Transverse colon (tissue), 4 donors: ENCODE results near the gene UBASH3A. TPM values are rescaled to one million over a fixed set of nuclear protein-coding genes. Genes with fewer than 3 reads are reported as not detected.

Source experiments
- DNase-seq: peaks from one replicate; pipeline ENCODE4 v3.0.0-alpha.2; 2019
- H3K27ac ChIP-seq, 4 donors: fragments of 200-600 bp; sonication (generic); 2 replicates each; pipeline ENCODE4 v1.5.1; 2016 to 2018; ENCODE audit warnings: inconsistent platforms in 4 of 4
- H3K27me3 ChIP-seq: fragments of 200-600 bp; sonication (generic); 2 replicates; pipeline ENCODE4 v1.5.1; 2017; ENCODE audit warnings: inconsistent platforms
- H3K36me3 ChIP-seq, 4 donors: fragments of 200-600 bp; sonication (generic); 2 replicates each; pipeline ENCODE4 v1.5.1; 2017 to 2019; ENCODE audit warnings: inconsistent platforms in 4 of 4
- H3K4me1 ChIP-seq, 4 donors: fragments of 200-600 bp; sonication (generic); 2 replicates each; pipeline ENCODE4 v1.5.1; 2017 to 2020; ENCODE audit warnings: inconsistent platforms in 4 of 4
- H3K4me3 ChIP-seq, 4 donors: fragments of 200-600 bp; sonication (generic); 1 replicate in 1 of 4; 2 replicates in 3 of 4; pipeline versions ENCODE4 v1.5.1 to v1.6.1; 2017 to 2019; ENCODE audit warnings: inconsistent platforms in 4 of 4
- H3K9me3 ChIP-seq, 2 donors: fragments of 200-600 bp; sonication (generic); 2 replicates each; pipeline ENCODE4 v1.5.1; 2017 to 2019; ENCODE audit warnings: inconsistent platforms in 2 of 2
- CTCF ChIP-seq, 5 experiments: fragments of 200-600 bp in 3 of 5; fragments of 450-650 bp in 2 of 5; sonication (generic) in 3 of 5; IDR thresholded peaks; 1 replicate in 2 of 5; 2 replicates in 3 of 5; pipeline ENCODE4 v1.5.1; 2016 to 2017; ENCODE audit warnings: antibody characterized with exemption in 5 of 5, inconsistent platforms in 3 of 5, mild to moderate bottlenecking in 2 of 5, moderate library complexity in 1 of 5
- EP300 ChIP-seq: sonication (generic); formaldehyde crosslinking; IDR thresholded peaks from one replicate; pipeline ENCODE4 v1.6.1; 2017; ENCODE audit warnings: antibody characterized with exemption, low read depth
- POLR2A ChIP-seq: fragments of 450-650 bp; IDR thresholded peaks from one replicate; pipeline ENCODE4 v1.6.1; 2016; ENCODE audit warnings: antibody characterized with exemption, mild to moderate bottlenecking, moderate library complexity
- POLR2AphosphoS5 ChIP-seq, 3 donors: sonication (generic); formaldehyde crosslinking; IDR thresholded peaks; one replicate each; pipeline ENCODE4 v1.6.1; 2016; ENCODE audit warnings: antibody characterized with exemption in 3 of 3
- WGBS, 2 donors: methylation state at CpG; one replicate each; pipeline ENCODE4 v1.1.5; 2018; ENCODE audit warnings: low coverage in 1 of 2; 5-methylcytosine and 5-hydroxymethylcytosine counted together
- in situ Hi-C, 4 donors: fragments of 200-750 bp; cut with MboI; loops; one replicate each; pipeline versions ENCODE4 v1.15.0 to v1.15.1; 2017; ENCODE audit warnings: low sequenced_read_pairs in 3 of 4, low pct_ligation_motif_present in 1 of 4, low pct_unique_long_range_greater_than_20kb in 1 of 4
- intact Hi-C: fragments of 100-400 bp; cut with DNase I; formaldehyde crosslinking; loops from one replicate; pipeline ENCODE4 v1.15.1; 2023; ENCODE audit warnings: low total_unique reads
- total RNA-seq, 4 donors: library from RNA; depleted of rRNA; stranded (reverse); fragments of >200 nt; gene quantifications; one replicate each; pipeline ENCODE4 v1.1.0, GENCODE V29; 2016

Gene UBASH3A
- total RNA-seq, 4 donors from 2014 or later = 0.37 to 3.0 (median 0.82) TPM; not detected in 1

DNA sequence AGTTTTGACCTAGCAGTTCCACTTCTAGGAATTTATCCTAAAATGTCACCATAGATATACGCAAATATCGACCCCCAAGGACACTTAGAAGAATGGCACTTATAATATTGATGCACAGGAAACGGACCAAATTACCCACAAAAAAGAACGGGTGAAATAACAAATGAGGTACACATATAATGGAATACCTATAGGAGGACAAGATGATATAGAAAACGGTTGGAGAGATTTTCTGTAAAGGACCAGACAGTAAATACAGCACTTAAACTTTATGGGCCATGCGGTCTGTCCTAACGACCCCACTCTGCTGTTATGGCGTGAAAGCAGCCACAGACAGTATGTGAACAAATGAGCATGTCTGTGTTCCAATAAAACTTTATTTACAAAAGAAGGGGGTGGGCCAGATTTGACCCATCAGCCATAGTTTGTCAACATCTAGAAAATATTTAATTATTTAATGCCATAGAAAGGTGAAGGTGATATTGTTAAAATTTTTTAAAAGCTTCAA, 10.2 kb upstream of the UBASH3A start:
- 46 to 55% methylated on average over 6 to 8 of the region's 8 CpGs for WGBS, 2 donors
- TF ChIP-seq POLR2A (no peak), CTCF (IDR thresholded peaks at IDR 0.05) (no peak), EP300 (no peak), POLR2AphosphoS5 (IDR thresholded peaks at IDR 0.05) (no peak)
- in situ Hi-C loops (no loop called here), intact Hi-C loops (no loop called here)
- Histone ChIP-seq H3K27ac (no peak overlapping the region), H3K4me1 (peaks cover 0 to 6% (median 1%) of the 10 kb centered on the region in 4 donors), H3K9me3 (no peaks in the 10 kb centered on the region), H3K36me3 (no peaks in the 10 kb centered on the region), H3K27me3 (no peaks in the 10 kb centered on the region), H3K4me3 (no peak overlapping the region)
- DNase-seq = no peak

DNA sequence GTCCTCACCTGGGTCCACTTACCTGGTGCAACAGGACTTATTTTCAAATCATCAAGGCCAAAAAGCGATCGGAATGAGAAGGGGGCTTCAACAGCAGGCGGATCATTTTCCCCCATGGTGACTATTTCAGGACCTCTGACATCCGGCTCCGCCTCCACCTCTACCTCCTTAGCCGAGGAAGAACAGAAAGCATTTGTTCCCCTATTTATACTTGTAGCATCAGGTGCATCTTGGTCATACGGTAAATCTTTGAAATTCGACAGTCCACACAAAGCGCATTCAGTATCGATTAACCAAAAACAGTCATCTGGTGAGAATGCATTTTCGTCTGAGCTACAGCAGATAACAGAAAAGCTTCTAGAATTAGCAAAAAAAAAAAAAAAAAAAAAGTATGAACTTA, 8.4 kb upstream of the UBASH3A start:
- in situ Hi-C loops (no loop called here), intact Hi-C loops (no loop called here)
- Histone ChIP-seq H3K27me3 (no peaks in the 10 kb centered on the region), H3K27ac (no peak overlapping the region), H3K9me3 (no peaks in the 10 kb centered on the region), H3K4me1 (no peaks in the 10 kb centered on the region), H3K36me3 (no peaks in the 10 kb centered on the region), H3K4me3 (no peak overlapping the region)
- 93 to 94% methylated on average over 8 to 11 of the region's 11 CpGs for WGBS, 2 donors
- DNase-seq = peak; percentile 3
- TF ChIP-seq EP300 (no peak), CTCF (IDR thresholded peaks at IDR 0.05) (no peak), POLR2AphosphoS5 (IDR thresholded peaks at IDR 0.05) (no peak), POLR2A (no peak)

GRCh38 chr21:42395905-42396651, 7.6 kb upstream of the UBASH3A start, which contains the start of gene TMPRSS3:
Gene TMPRSS3, minus strand, starts transcription at chr21:42396052. Its CDS starts 635 bp downstream, at chr21:42395417.
- no peaks in the 10 kb centered on the region for H3K4me1 ChIP-seq
- H3K4me3 ChIP-seq = no peak within 1 kb of the TSS
- peak; percentile 7 for DNase-seq
- TF ChIP-seq CTCF (IDR thresholded peaks at IDR 0.05) (no peak), EP300 (no peak)
- no peaks in the 10 kb centered on the region for H3K36me3 ChIP-seq
- WGBS, 2 donors = 77% methylated on average over 17 of the region's 17 CpGs
- no peak within 1 kb of the TSS for H3K27ac ChIP-seq
- H3K27me3 ChIP-seq = no peaks in the 10 kb centered on the region
- intact Hi-C loops (no loop called here), in situ Hi-C loops (no loop called here)
- H3K9me3 ChIP-seq = no peaks in the 10 kb centered on the region

- in situ Hi-C loops = no loop called here
- intact Hi-C loops = no loop called here
- Histone ChIP-seq H3K4me1 (no peaks in the 10 kb centered on the region), H3K9me3 (no peaks in the 10 kb centered on the region), H3K36me3 (no peaks in the 10 kb centered on the region), H3K27me3 (no peaks in the 10 kb centered on the region), H3K27ac (no peak overlapping the region), H3K4me3 (no peak overlapping the region)
- WGBS, 2 donors = 82% methylated on average over 19 of the region's 19 CpGs; no CpG with 5 or more reads in 1 of the 2 donors
- TF ChIP-seq EP300 (no peak), POLR2A (no peak), CTCF (IDR thresholded peaks at IDR 0.05) (no peak), POLR2AphosphoS5 (IDR thresholded peaks at IDR 0.05) (no peak)
- DNase-seq = peak; percentile 2
These were observed 6.6 kb upstream of the UBASH3A start for GRCh38 chr21:42396799-42397745.
